HCT116 (cell line): ENCODE measurements around the gene NAPEPLD. TPM values are rescaled to one million over a fixed set of nuclear protein-coding genes. Genes with fewer than 3 reads are reported as not detected.

Experiments used
- ATAC-seq: fragments of 200-7000 bp; cut with Tn5 transposase; 2 replicates; pipeline ENCODE4 v1.9.1; 2020; ENCODE audit warnings: mild to moderate bottlenecking, moderate library complexity
- BruUV-seq: library from RNA; stranded (reverse); fragments of 400-500 nt; replicated peaks from 2 replicates; lab custom pipeline; 2021; lab: Mats Ljungman, UMichigan
- CTCF ChIA-PET: fragments of 300-600 bp; sonication (Branson Sonifier 250); formaldehyde crosslinking; loops from one replicate; lab custom pipeline; 2021; ENCODE audit warnings: antibody characterized with exemption; lab: Charles Lee
- POLR2A ChIA-PET: fragments of 300-600, 350-600 bp; sonication (Branson Sonifier 250); formaldehyde crosslinking; loops from one replicate; lab custom pipeline; 2021; ENCODE audit warnings: antibody characterized with exemption; lab: Charles Lee
- RAD21 ChIA-PET, 2 experiments: fragments of 300-600 bp; sonication (Branson Sonifier 250); formaldehyde crosslinking; loops; one replicate each; lab custom pipeline; 2023; ENCODE audit warnings: low total read pairs in 2 of 2; ENCODE audit not compliant: uncharacterized antibody in 2 of 2, unreplicated experiment in 2 of 2, low non-redundant PET in 1 of 2; lab: Charles Lee
- DNase-seq: peaks from one replicate; pipeline ENCODE4 v3.0.0-alpha.2; 2010; ENCODE audit warnings: low read depth, low spot score
- H2AFZ ChIP-seq: fragments of 200-600 bp; shearing (Covaris generic), sonication (generic); 2 replicates; pipeline ENCODE4 v1.6.1; 2017; ENCODE audit warnings: low read depth, mixed run types, mixed read lengths, antibody characterized with exemption, low read length; ENCODE audit not compliant: poor library complexity, severe bottlenecking
- H3K27ac ChIP-seq: 2 replicates; pipeline ENCODE4 v1.5.1; 2012; ENCODE audit warnings: low read depth, low read length
- H3K27me3 ChIP-seq: fragments of 200-600 bp; sonication (generic); 2 replicates; pipeline ENCODE4 v1.6.1; 2016; ENCODE audit warnings: mixed run types, low read length, mixed read lengths; ENCODE audit not compliant: insufficient read depth
- H3K36me3 ChIP-seq, 2 experiments: fragments of 200-500 bp in 1 of 2; fragments of 200-600 bp in 1 of 2; sonication (Bioruptor generic) in 1 of 2; sonication (generic) in 1 of 2; 2 replicates each; pipeline versions ENCODE4 v1.5.1 to v1.6.1; 2014 to 2016; ENCODE audit warnings: low read length in 2 of 2, inconsistent platforms in 1 of 2, mixed read lengths in 1 of 2, mixed run types in 1 of 2; ENCODE audit not compliant: insufficient read depth in 2 of 2, control insufficient read depth in 1 of 2
- H3K4me1 ChIP-seq, 2 experiments: fragments of 200-600 bp in 1 of 2; sonication (generic) in 1 of 2; 2 replicates each; pipeline versions ENCODE4 v1.5.1 to v1.6.1; 2012 to 2017; ENCODE audit warnings: low read length in 2 of 2, inconsistent platforms in 1 of 2, mild to moderate bottlenecking in 1 of 2, mixed read lengths in 1 of 2, mixed run types in 1 of 2, moderate library complexity in 1 of 2; ENCODE audit not compliant: insufficient read depth in 2 of 2, control insufficient read depth in 1 of 2
- H3K4me2 ChIP-seq: fragments of 200-600 bp; sonication (generic); 2 replicates; pipeline ENCODE4 v1.6.1; 2017; ENCODE audit warnings: mixed run types, low read length, mixed read lengths
- H3K4me3 ChIP-seq, 2 experiments: fragments of 200-600 bp in 1 of 2; sonication (generic) in 1 of 2; replicated peaks in 1 of 2; 2 replicates each; pipeline ENCODE4 v1.5.1; 2011 to 2016; ENCODE audit warnings: low read length in 2 of 2, control low read depth in 1 of 2, low read depth in 1 of 2, mild to moderate bottlenecking in 1 of 2, mixed read lengths in 1 of 2, mixed run types in 1 of 2
- H3K79me2 ChIP-seq: fragments of 200-600 bp; sonication (generic); 2 replicates; pipeline ENCODE4 v1.6.1; 2017; ENCODE audit warnings: mild to moderate bottlenecking, mixed run types, low read length, moderate library complexity, mixed read lengths; ENCODE audit not compliant: insufficient read depth
- H3K9ac ChIP-seq: fragments of 200-600 bp; sonication (generic); 2 replicates; pipeline ENCODE4 v1.6.1; 2016; ENCODE audit warnings: low read length, mixed read lengths
- H3K9me2 ChIP-seq: fragments of 200-600 bp; sonication (generic), shearing (Covaris generic); 2 replicates; pipeline ENCODE4 v1.6.1; 2017; ENCODE audit warnings: mixed run types, mild to moderate bottlenecking, moderate library complexity; ENCODE audit not compliant: insufficient read depth
- H3K9me3 ChIP-seq, 2 experiments: fragments of 200-500 bp in 1 of 2; fragments of 200-600 bp in 1 of 2; sonication (Bioruptor generic) in 1 of 2; sonication (generic) in 1 of 2; 2 replicates each; pipeline ENCODE4 v1.6.1; 2014 to 2017; ENCODE audit warnings: low read length in 2 of 2, mixed read lengths in 2 of 2, inconsistent platforms in 1 of 2, low read depth in 1 of 2, mild to moderate bottlenecking in 1 of 2, mixed run types in 1 of 2, moderate library complexity in 1 of 2; ENCODE audit not compliant: control insufficient read depth in 1 of 2, insufficient read depth in 1 of 2
- H4K20me1 ChIP-seq: fragments of 200-600 bp; sonication (generic), shearing (Covaris generic); 2 replicates; pipeline ENCODE4 v1.6.1; 2017; ENCODE audit warnings: mixed run types, mild to moderate bottlenecking, moderate library complexity; ENCODE audit not compliant: insufficient read depth
- CBX3 ChIP-seq: IDR thresholded peaks from 2 replicates; pipeline ENCODE4 v1.6.1; 2012; ENCODE audit warnings: low read depth
- CEBPB ChIP-seq: IDR thresholded peaks from 2 replicates; pipeline ENCODE4 v1.6.1; 2012; ENCODE audit warnings: low read depth
- EGR1 ChIP-seq: IDR thresholded peaks from 2 replicates; pipeline ENCODE4 v1.6.1; 2012; ENCODE audit warnings: low read depth
- EZH2 ChIP-seq: fragments of 200-600 bp; sonication (generic); IDR thresholded peaks from 2 replicates; pipeline ENCODE4 v1.6.1; 2017; ENCODE audit warnings: antibody characterized with exemption, mixed run types
- FOSL1 ChIP-seq: IDR thresholded peaks from 2 replicates; pipeline ENCODE4 v1.6.1; 2012; ENCODE audit warnings: low read depth
- POLR2AphosphoS5 ChIP-seq: IDR thresholded peaks from 2 replicates; pipeline ENCODE4 v1.6.1; 2011; ENCODE audit warnings: mild to moderate bottlenecking, low read depth, low read length, moderate library complexity
- RAD21 ChIP-seq: IDR thresholded peaks from 2 replicates; pipeline ENCODE4 v1.6.1; 2012; ENCODE audit warnings: low read depth, mild to moderate bottlenecking
- SP1 ChIP-seq: IDR thresholded peaks from 2 replicates; pipeline ENCODE4 v1.6.1; 2012; ENCODE audit warnings: low read depth
- SRF ChIP-seq: IDR thresholded peaks from 2 replicates; pipeline ENCODE4 v1.6.1; 2012; ENCODE audit warnings: low read depth
- TCF7L2 ChIP-seq: IDR thresholded peaks from 2 replicates; pipeline ENCODE4 v1.7.0; 2011; ENCODE audit warnings: borderline replicate concordance, inconsistent platforms; ENCODE audit not compliant: insufficient read depth, insufficient read length; ENCODE audit errors: extremely low read depth
- YY1 ChIP-seq: IDR thresholded peaks from 2 replicates; pipeline ENCODE4 v1.6.1; 2011; ENCODE audit warnings: low read length, low read depth, moderate library complexity, mild to moderate bottlenecking; ENCODE audit not compliant: insufficient replicate concordance; ENCODE audit errors: extremely low read depth
- ZFX ChIP-seq: fragments of 450-650 bp; IDR thresholded peaks from 2 replicates; pipeline ENCODE4 v1.6.1; 2017
- intact Hi-C: fragments of 100-400 bp; cut with micrococcal nuclease; formaldehyde crosslinking; loops from 2 replicates; pipeline ENCODE4 v1.10.0; 2022
- total RNA-seq: library from RNA; stranded (reverse); gene quantifications from one replicate; pipeline ENCODE4 v1.2.1, GENCODE V29; 2021; ENCODE audit not compliant: unreplicated experiment
- TF ChIP-seq, protein P1 (sequence below): IDR thresholded peaks from 2 replicates; pipeline ENCODE4 v1.6.1; 2011; ENCODE audit warnings: mild to moderate bottlenecking, low read length, moderate library complexity; ENCODE audit not compliant: insufficient replicate concordance; ENCODE audit errors: extremely low read depth

NAPEPLD gene
- total RNA-seq, 1 experiment from 2014 or later: 9.7 TPM

DNA sequence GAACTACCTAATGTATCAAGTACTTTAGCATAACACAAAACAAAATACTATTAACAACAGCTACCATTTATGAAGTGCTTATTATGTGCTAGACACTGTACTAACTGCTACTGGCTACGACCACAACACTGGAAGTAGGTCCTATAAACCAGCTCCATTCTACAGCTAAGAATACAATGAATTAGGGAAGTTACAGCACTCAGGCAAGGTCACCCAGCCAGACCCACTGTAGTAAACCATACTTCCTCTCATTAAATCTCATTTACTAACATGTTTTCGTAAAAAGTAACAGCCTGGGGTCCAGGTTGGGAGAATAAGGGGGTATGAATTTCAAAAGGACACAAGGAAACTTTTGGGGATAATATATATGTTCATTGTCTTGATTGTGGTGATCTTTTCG, 25.4 kb downstream of the NAPEPLD start:
- CTCF ChIA-PET: no interaction called here

DNA sequence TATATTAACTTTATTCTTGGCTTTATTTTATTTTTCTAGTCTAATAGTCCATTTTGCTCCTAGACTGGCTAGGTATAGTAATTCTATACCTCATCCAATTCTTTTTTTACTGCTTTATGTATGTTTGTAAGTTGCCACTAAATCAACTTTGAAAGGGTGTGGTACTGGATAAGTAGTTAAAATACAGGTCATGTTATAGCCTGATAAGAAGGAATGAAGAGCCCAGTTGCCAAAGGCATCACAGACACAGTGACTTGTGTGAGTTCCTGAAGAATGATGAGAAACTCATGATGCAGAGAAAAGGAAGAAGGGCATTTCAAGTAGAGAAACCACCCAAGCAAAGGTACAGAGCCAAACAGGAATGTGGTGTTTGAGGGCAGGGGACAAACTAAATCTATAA, 27.3 kb downstream of the NAPEPLD start:
- POLR2A ChIA-PET: no interaction called here

More for the DNA sequence above, 25.4 kb downstream of the NAPEPLD start:
- DNase-seq (no peak), ATAC-seq (no peak)
- TF ChIP-seq EZH2 (no peak), POLR2AphosphoS5 (no peak), YY1 (no peak), SRF (no peak), EGR1 (no peak), ZFX (no peak), TCF7L2 (no peak)
- no TSS peak for BruUV-seq
- peaks cover 4 to 7% of the 10 kb centered on the region in 2 experiments; a peak in 2 of 4 replicates for H3K36me3 ChIP-seq
- no peaks in the 10 kb centered on the region for H3K9me3 ChIP-seq
- no peaks in the 10 kb centered on the region for H3K27me3 ChIP-seq
- ChIA-PET POLR2A (no interaction called here), RAD21 (no interaction called here)
- H4K20me1 ChIP-seq: no peaks in the 10 kb centered on the region
- no peak overlapping the region for H3K4me2 ChIP-seq
- no peak overlapping the region for H3K4me3 ChIP-seq
- no peaks in the 10 kb centered on the region for H3K9me2 ChIP-seq
- H2AFZ ChIP-seq: no peak overlapping the region
- H3K27ac ChIP-seq: no peak overlapping the region
- H3K4me1 ChIP-seq: no peaks in the 10 kb centered on the region
- intact Hi-C loops: no loop called here
- no peak overlapping the region for H3K9ac ChIP-seq
- H3K79me2 ChIP-seq: no peaks in the 10 kb centered on the region

More for the DNA sequence above, 27.3 kb downstream of the NAPEPLD start:
- Histone ChIP-seq H3K4me1 (no peaks in the 10 kb centered on the region), H2AFZ (no peak overlapping the region), H3K9me3 (no peaks in the 10 kb centered on the region), H3K4me3 (no peak overlapping the region), H3K9me2 (no peaks in the 10 kb centered on the region), H4K20me1 (no peaks in the 10 kb centered on the region), H3K27ac (no peak overlapping the region), H3K79me2 (no peaks in the 10 kb centered on the region), H3K27me3 (no peaks in the 10 kb centered on the region), H3K4me2 (no peak overlapping the region), H3K36me3 (peaks cover 0 to 7% of the 10 kb centered on the region in 2 experiments; a peak in 1 of 4 replicates), H3K9ac (no peak overlapping the region)
- ChIA-PET CTCF (no interaction called here), RAD21 (no interaction called here)
- intact Hi-C loops: no loop called here
- ATAC-seq (no peak), DNase-seq (no peak)
- TF ChIP-seq, protein P1, sequence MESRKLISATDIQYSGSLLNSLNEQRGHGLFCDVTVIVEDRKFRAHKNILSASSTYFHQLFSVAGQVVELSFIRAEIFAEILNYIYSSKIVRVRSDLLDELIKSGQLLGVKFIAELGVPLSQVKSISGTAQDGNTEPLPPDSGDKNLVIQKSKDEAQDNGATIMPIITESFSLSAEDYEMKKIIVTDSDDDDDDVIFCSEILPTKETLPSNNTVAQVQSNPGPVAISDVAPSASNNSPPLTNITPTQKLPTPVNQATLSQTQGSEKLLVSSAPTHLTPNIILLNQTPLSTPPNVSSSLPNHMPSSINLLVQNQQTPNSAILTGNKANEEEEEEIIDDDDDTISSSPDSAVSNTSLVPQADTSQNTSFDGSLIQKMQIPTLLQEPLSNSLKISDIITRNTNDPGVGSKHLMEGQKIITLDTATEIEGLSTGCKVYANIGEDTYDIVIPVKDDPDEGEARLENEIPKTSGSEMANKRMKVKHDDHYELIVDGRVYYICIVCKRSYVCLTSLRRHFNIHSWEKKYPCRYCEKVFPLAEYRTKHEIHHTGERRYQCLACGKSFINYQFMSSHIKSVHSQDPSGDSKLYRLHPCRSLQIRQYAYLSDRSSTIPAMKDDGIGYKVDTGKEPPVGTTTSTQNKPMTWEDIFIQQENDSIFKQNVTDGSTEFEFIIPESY: no peak
- TF ChIP-seq SP1: no peak
- no peak for TF ChIP-seq CEBPB
- TF ChIP-seq RAD21: no peak
- TF ChIP-seq TCF7L2: no peak
- TF ChIP-seq FOSL1: no peak
- TF ChIP-seq EGR1: no peak
- no peak for TF ChIP-seq CBX3
- no TSS peak for BruUV-seq
